ENCODE results near the gene AARS2. TPM values are rescaled to one million over a fixed set of nuclear protein-coding genes. Genes with fewer than 3 reads are reported as not detected.

The AARS2 gene
- total and polyA plus RNA-seq, 10 of the 15 experiments (the other 5 are each of a cell fraction or from before 2014, with no cell fraction given) = 0.71 to 18.3 (median 12.7) TPM

- CTCF ChIA-PET = interaction anchor here (0.9 to 10.4 kb wide), 4 partner anchors 11 to 181 kb away, joined by 5 to 163 read pairs (median 6); partner anchors contain the start of genes AARS2, NFKBIE and TMEM151B
- H3K36me3 ChIP-seq (ENCODE audit: control insufficient read depth in 2 of 2, insufficient read depth in 2 of 2, low read length in 1 of 2) = no peaks in the 10 kb centered on the region
- WGBS (ENCODE audit: insufficient coverage, insufficient replicate concordance, low lambda C conversion rate, missing lambda C conversion rate) = 31% methylated on average over 7 of the region's 7 CpGs
Measured at GRCh38 chr6:44332585-44332984, 19.4 kb upstream of the AARS2 start.

More at GRCh38 chr6:44332585-44332984, 19.4 kb upstream of the AARS2 start:
- no peaks in the 10 kb centered on the region for H3K4me1 ChIP-seq (ENCODE audit: control insufficient read depth, insufficient read depth, low read length)
- no peak for FAIRE-seq
- BruUV-seq (replicated peaks) = no TSS peak
- H3K27me3 ChIP-seq (replicated peaks in 1 of 2; ENCODE audit: control insufficient read depth in 2 of 2, insufficient read depth in 2 of 2, low read length in 1 of 2) = peaks cover 0 to 6% of the 10 kb centered on the region in 2 experiments; a peak in 3 of 4 replicates
- TF ChIP-seq POLR2AphosphoS5 (IDR thresholded peaks at IDR 0.05; ENCODE audit: low read length) (no peak), GABPA (IDR thresholded peaks at IDR 0.05; ENCODE audit: low read depth) (no peak), SIN3A (IDR thresholded peaks at IDR 0.05; ENCODE audit: low read depth, low read length) (no peak), ZBTB40 (IDR thresholded peaks at IDR 0.05; ENCODE audit: borderline replicate concordance) (no peak), BACH1 (IDR thresholded peaks at IDR 0.05; ENCODE audit: borderline replicate concordance) (no peak), KAT2A (conservative IDR thresholded peaks at IDR 0.05; ENCODE audit: control insufficient read depth, low read depth, low read length) (no peak), RELB (IDR thresholded peaks at IDR 0.05; ENCODE audit: low read depth) (no peak), PAX5 (IDR thresholded peaks at IDR 0.05; ENCODE audit: borderline replicate concordance, low read depth, low read length) (no peak)
- H3K4me3 ChIP-seq = no peak overlapping the region
- H3K27ac ChIP-seq (ENCODE audit: control insufficient read depth, insufficient read depth) = no peak overlapping the region
- no peaks in the 10 kb centered on the region for H3K79me2 ChIP-seq (ENCODE audit: control insufficient read depth, insufficient read depth, low read length)
- H3K9ac ChIP-seq (ENCODE audit: control insufficient read depth, insufficient read depth, low read length) = no peak overlapping the region
- no peak for DNase-seq (ENCODE audit: low read depth, low spot score)
- no peak overlapping the region for H2AFZ ChIP-seq (ENCODE audit: control insufficient read depth, low read depth, low read length)
- in situ Hi-C loops (cut with MboI) = no loop called here
- H4K20me1 ChIP-seq (ENCODE audit: control insufficient read depth, insufficient read depth) = no peaks in the 10 kb centered on the region
- H3K4me2 ChIP-seq (ENCODE audit: control insufficient read depth, insufficient read depth) = no peak overlapping the region
- intact Hi-C loops (cut with micrococcal nuclease; ENCODE audit: unreplicated experiment) = no loop called here
- POLR2A ChIA-PET = interaction anchor here (0.8 kb wide), 1 partner anchor 65 kb away, joined by 3 read pairs; no protein-coding TSS in a partner anchor
- RAD21 ChIA-PET (ENCODE audit: unreplicated experiment) = interaction anchor here (0.8 to 1.8 kb wide), 3 partner anchors 20 to 95 kb away, joined by 3 to 5 read pairs (median 5); no protein-coding TSS in a partner anchor
- no peaks in the 10 kb centered on the region for H3K9me3 ChIP-seq (replicated peaks; ENCODE audit: control insufficient read depth, insufficient read depth, low read length)
- no peak for ATAC-seq
- SMC1A ChIA-PET (ENCODE audit: uncharacterized antibody, unreplicated experiment) = interaction anchor here (1.1 to 1.8 kb wide), 3 partner anchors 9 to 64 kb away, joined by 3 to 6 read pairs (median 3); no protein-coding TSS in a partner anchor
